RWPE1 (cell line): ENCODE measurements around the gene NAA40.

ENCODE experiments used
- CTCF ChIA-PET: fragments of 350-600 bp; sonication (Branson Sonifier 250); formaldehyde crosslinking; extraction: SDS; loops from one replicate; lab custom pipeline; 2021; lab: Yijun Ruan, JAX
- POLR2A ChIA-PET: fragments of 400-600 bp; formaldehyde crosslinking; extraction: SDS; loops from one replicate; lab custom pipeline; 2020; ENCODE audit warnings: antibody characterized with exemption; ENCODE audit not compliant: low non-redundant PET; lab: Yijun Ruan, JAX
- DNase-seq: peaks from one replicate; pipeline ENCODE4 v3.0.0; 2012; ENCODE audit warnings: low spot score
- H3K27ac ChIP-seq: fragments of 450-650 bp; 2 replicates; pipeline ENCODE4 v1.5.1; 2017
- TF ChIP-seq, protein P1 (sequence below): fragments of 450-650 bp; conservative IDR thresholded peaks from 2 replicates; pipeline ENCODE4 v1.5.1; 2017; ENCODE audit warnings: low read depth, mild to moderate bottlenecking

The NAA40 gene

DNA sequence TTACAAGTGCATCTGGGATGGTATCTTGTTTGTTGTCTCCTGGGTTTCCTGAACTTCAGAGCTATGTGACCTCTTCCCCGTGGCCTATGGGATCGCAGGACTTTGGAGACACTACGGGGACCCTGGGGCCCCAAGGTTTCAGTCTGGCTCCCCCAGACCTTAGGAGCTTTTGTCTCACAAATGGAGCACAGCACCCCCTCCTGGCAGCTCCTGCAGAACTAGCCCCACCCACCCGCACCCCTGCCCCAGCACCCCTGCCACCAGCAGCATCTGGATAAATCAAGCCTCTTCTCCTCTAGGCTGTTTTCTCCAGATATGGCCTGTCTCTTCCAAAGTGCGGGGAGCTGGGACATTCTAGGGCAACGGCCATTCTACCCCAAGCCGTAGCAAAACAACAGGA lies 32.2 kb upstream of the NAA40 start:
- peak overlapping the region; percentile 34; the same call in 1 of the 2 replicates for H3K27ac ChIP-seq
- CTCF ChIA-PET: interaction anchor here (0.6 to 1.4 kb wide), 5 partner anchors 8 to 67 kb away, joined by 3 to 4 read pairs (median 3); no protein-coding TSS in a partner anchor
- TF ChIP-seq, protein P1, sequence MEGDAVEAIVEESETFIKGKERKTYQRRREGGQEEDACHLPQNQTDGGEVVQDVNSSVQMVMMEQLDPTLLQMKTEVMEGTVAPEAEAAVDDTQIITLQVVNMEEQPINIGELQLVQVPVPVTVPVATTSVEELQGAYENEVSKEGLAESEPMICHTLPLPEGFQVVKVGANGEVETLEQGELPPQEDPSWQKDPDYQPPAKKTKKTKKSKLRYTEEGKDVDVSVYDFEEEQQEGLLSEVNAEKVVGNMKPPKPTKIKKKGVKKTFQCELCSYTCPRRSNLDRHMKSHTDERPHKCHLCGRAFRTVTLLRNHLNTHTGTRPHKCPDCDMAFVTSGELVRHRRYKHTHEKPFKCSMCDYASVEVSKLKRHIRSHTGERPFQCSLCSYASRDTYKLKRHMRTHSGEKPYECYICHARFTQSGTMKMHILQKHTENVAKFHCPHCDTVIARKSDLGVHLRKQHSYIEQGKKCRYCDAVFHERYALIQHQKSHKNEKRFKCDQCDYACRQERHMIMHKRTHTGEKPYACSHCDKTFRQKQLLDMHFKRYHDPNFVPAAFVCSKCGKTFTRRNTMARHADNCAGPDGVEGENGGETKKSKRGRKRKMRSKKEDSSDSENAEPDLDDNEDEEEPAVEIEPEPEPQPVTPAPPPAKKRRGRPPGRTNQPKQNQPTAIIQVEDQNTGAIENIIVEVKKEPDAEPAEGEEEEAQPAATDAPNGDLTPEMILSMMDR: no peak; the same call in 1 of the 2 replicates
- DNase-seq: no peak
- POLR2A ChIA-PET: interaction anchor here (0.6 kb wide), 1 partner anchor 67 kb away, joined by 3 read pairs; no protein-coding TSS in a partner anchor

DNA sequence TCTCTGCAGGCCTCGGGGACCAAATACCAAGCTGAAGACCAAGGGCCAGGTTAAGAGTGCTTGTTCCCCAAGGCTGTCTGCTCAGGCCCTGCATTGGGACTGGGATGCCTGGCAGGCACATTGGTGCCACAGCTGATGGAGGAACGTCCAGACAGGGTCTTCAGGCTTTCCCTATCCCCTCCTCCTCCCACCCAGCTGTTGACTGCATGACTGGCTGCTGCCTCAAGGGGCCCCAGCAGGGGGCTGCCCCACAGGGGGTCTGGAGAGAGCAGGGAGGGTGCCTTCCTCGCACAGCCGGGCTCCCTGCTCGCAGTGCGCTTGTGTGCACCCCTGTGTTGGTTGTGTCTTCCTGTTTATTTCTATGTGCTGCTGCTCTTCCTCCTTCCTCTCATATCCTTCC lies 31.7 kb upstream of the NAA40 start:
- POLR2A ChIA-PET: no interaction called here
- CTCF ChIA-PET: interaction anchor here (0.6 to 1.4 kb wide), 6 partner anchors 9 to 67 kb away, joined by 3 to 7 read pairs (median 4); no protein-coding TSS in a partner anchor
- TF ChIP-seq, protein P1: no peak
- DNase-seq: no peak
- H3K27ac ChIP-seq: peak overlapping the region; percentile 34; the same call in 1 of the 2 replicates

DNA sequence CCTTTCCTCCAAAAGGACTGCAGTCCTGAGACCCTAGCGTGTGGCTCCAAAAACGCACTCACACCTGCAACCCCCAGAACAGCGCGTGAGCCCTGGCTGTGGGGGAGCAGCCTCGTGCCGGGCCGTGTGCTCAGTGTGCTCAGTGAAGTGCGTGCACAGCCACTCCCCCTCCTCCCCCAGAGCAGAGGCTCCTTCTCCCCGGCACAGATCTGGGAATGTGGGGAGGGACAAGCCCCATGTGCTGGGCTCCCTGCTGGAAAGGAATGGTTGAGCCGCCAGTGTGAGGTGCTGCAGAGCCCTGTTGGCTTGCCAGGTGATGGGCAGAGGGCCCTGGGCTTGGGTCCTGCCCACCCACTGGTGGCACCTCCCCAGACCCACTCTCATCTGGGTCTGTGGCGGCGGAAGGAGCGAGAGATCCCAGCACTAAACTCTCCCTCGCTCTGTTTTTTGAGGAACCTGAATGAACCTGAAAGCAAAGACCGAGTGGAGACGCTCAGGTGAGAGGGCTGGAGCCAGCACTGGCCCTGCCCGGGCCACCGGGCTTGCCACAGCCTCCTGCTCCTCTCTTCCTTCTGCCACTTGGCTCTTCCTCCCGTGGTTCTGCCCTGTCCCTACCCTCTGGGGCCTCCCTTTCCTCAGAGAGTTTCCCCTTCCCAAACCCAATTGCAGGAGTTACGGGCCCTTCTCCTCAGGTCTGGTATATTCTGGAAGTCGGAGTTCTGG lies 30.8 kb upstream of the NAA40 start:
- POLR2A ChIA-PET: no interaction called here
- no peak for DNase-seq
- peak overlapping the region; percentile 34 for H3K27ac ChIP-seq
- TF ChIP-seq, protein P1: no peak
- CTCF ChIA-PET: no interaction called here

DNA sequence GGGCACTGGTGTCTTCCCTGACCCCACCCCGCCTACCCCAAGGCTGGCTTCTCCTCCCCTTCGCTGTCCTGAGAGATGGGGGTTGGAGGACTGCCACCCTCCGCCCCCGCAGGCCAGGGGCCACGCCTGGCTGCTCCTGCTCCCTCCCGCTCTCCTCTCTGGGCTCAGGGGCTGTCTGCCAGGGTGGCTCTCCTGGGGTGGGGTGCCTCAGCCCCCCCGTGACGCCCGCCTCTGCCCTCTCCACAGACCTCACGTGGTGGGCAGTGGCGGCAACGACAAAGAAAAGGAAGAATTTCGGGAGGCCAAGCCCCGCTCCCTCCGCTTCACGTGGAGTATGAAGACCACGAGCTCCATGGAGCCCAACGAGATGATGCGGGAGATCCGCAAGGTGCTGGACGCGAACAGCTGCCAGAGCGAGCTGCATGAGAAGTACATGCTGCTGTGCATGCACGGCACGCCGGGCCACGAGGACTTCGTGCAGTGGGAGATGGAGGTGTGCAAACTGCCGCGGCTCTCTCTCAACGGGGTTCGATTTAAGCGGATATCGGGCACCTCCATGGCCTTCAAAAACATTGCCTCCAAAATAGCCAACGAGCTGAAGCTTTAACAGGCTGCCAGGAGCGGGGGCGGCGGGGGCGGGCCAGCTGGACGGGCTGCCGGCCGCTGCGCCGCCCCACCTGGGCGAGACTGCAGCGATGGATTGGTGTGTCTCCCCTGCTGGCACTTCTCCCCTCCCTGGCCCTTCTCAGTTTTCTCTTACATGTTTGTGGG lies 30.0 kb upstream of the NAA40 start:
- TF ChIP-seq, protein P1: no peak
- ChIA-PET POLR2A (no interaction called here), CTCF (no interaction called here)
- peak overlapping the region; percentile 34 for H3K27ac ChIP-seq
- DNase-seq: no peak

DNA sequence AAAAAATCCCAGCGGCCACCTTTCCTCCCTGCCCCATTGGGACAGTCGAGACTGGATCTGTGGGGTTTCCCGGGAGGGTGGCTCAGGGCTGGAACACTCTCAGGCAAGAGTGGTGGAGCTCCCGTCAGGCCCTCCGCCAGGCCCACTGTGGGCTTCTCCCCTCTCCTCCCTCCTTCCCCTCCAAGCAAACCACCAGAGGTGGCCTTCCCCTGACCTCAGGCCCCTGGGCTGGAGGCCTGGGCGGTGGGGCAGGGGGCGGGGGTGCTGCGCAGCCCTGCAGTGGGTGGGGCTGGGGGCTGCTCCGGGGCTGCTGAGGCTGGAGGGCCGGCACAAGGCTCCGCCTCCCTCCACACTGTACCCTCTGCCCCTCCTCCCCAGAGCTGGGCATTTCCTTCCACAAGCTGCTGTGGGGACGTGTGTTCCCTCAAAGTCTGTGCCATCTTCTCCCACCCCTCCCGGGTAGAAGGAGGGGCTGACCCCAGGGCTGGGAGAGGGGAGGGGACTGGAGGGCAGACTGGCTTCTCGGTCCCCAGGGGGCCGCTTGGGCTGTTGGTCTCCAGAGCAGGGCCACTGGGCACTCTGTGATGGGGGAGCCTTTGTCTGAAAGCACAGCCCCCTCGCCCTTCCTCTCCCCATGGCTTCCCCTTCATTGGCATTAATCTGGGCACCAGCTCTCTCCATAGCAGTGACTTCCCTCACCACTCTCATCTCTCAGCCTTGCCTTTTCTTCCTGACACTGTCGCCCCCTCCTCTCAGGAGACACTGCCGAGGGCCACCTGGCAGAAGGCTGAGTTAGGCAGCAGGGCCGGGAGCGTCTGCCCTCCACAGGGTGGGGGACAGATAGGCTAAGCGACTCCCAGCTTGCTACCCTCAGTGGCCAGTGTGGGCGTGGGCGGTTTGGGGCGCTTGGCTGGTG lies 29.0 kb upstream of the NAA40 start:
- POLR2A ChIA-PET: interaction anchor here (0.6 kb wide), 1 partner anchor 80 kb away, joined by 3 read pairs; no protein-coding TSS in a partner anchor
- TF ChIP-seq, protein P1: no peak
- CTCF ChIA-PET: no interaction called here
- no peak for DNase-seq
- H3K27ac ChIP-seq: peak overlapping the region; percentile 51

DNA sequence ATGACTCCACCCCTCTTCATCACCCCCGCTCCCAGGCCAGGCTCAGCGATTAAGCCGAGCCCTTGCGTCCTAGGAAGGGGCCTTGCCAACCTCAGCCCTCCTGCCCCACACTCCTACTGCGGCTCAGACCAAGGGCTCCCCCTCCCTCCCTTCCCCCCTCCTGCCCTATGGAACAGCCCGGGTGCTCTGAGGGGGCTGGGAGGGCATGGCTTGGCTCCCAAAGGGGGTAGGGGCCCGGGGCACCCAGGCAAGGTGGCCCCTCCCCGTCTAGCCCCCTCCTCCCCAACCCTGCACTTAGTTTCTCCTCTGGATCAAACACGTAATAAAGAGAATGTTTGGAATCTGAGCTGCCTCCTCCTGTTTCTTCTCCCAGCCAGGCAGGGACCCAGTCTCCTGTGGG lies 28.1 kb upstream of the NAA40 start:
- TF ChIP-seq, protein P1: no peak
- ChIA-PET POLR2A (no interaction called here), CTCF (interaction anchor here (0.6 kb wide), 1 partner anchor 18 kb away, joined by 6 read pairs; no protein-coding TSS in a partner anchor)
- DNase-seq: no peak
- peak overlapping the region; percentile 51 for H3K27ac ChIP-seq
